IMR-90 (cell line): ENCODE measurements around the gene FNBP1. TPM values are rescaled to one million over a fixed set of nuclear protein-coding genes. Genes with fewer than 3 reads are reported as not detected.

Source experiments
- ATAC-seq: fragments of 200-7000 bp; cut with Tn5 transposase; 2 replicates; pipeline ENCODE4 v1.9.1; 2020; ENCODE audit warnings: low read depth, mild to moderate bottlenecking, moderate library complexity
- BruUV-seq: library from RNA; stranded (reverse); fragments of 400-500 nt; replicated peaks from 2 replicates; lab custom pipeline; 2021; lab: Mats Ljungman, UMichigan
- CTCF ChIA-PET: fragments of 300-600 bp; formaldehyde crosslinking; extraction: SDS; loops from one replicate; lab custom pipeline; 2021; ENCODE audit warnings: antibody characterized with exemption; lab: Yijun Ruan, JAX
- POLR2A ChIA-PET: fragments of 300-600 bp; sonication (Branson Sonifier 250); formaldehyde crosslinking; loops from one replicate; lab custom pipeline; 2022; ENCODE audit warnings: antibody characterized with exemption; ENCODE audit not compliant: unreplicated experiment; lab: Charles Lee
- DNase-seq: peaks from one replicate; pipeline ENCODE4 v3.0.0; 2013
- H2AFZ ChIP-seq: replicated peaks from 2 replicates; pipeline ENCODE3; 2013; ENCODE audit warnings: low read length, mild to moderate bottlenecking; ENCODE audit not compliant: poor library complexity
- H2AK5ac ChIP-seq: 2 replicates; pipeline ENCODE4 v1.6.1; 2013; ENCODE audit warnings: low read depth, low read length, inconsistent platforms
- H2AK9ac ChIP-seq: replicated peaks from 2 replicates; pipeline ENCODE3; 2013; ENCODE audit warnings: mild to moderate bottlenecking, low read depth, low read length, moderate library complexity; ENCODE audit not compliant: poor library complexity
- H2BK120ac ChIP-seq: 2 replicates; pipeline ENCODE4 v1.6.1; 2013; ENCODE audit warnings: low read depth, low read length, inconsistent platforms
- H2BK15ac ChIP-seq: 3 replicates; pipeline ENCODE4 v1.6.1; 2013; ENCODE audit warnings: low read depth, low read length, inconsistent platforms
- H2BK20ac ChIP-seq: 2 replicates; pipeline ENCODE4 v1.6.1; 2013; ENCODE audit warnings: low read depth, mild to moderate bottlenecking, inconsistent platforms, low read length, moderate library complexity
- H2BK5ac ChIP-seq: 2 replicates; pipeline ENCODE4 v1.6.1; 2013; ENCODE audit warnings: mild to moderate bottlenecking, low read depth, low read length, inconsistent platforms; ENCODE audit not compliant: poor library complexity, severe bottlenecking
- H3K14ac ChIP-seq: replicated peaks from 2 replicates; pipeline ENCODE4 v1.6.1; 2013; ENCODE audit warnings: low read depth, low read length, inconsistent platforms
- H3K18ac ChIP-seq: 2 replicates; pipeline ENCODE4 v1.6.1; 2013; ENCODE audit warnings: low read depth, low read length, control low read depth
- H3K23ac ChIP-seq: 2 replicates; pipeline ENCODE4 v1.6.1; 2013; ENCODE audit warnings: low read depth, low read length, inconsistent platforms
- H3K27ac ChIP-seq: 2 replicates; pipeline ENCODE4 v1.5.1; 2013; ENCODE audit warnings: mild to moderate bottlenecking, control low read depth, low read length; ENCODE audit not compliant: insufficient read depth
- H3K27me3 ChIP-seq: 2 replicates; pipeline ENCODE4 v1.6.1; 2013; ENCODE audit warnings: low read length; ENCODE audit not compliant: control insufficient read depth, insufficient read depth
- H3K36me3 ChIP-seq: 2 replicates; pipeline ENCODE4 v1.6.1; 2013; ENCODE audit warnings: low read length, mixed read lengths; ENCODE audit not compliant: control insufficient read depth, insufficient read depth
- H3K4ac ChIP-seq: 2 replicates; pipeline ENCODE4 v1.6.1; 2013; ENCODE audit warnings: low read depth, low read length, inconsistent platforms
- H3K4me1 ChIP-seq: 2 replicates; pipeline ENCODE4 v1.6.1; 2013; ENCODE audit warnings: low read length, mixed read lengths; ENCODE audit not compliant: control insufficient read depth, insufficient read depth
- H3K4me2 ChIP-seq: 2 replicates; pipeline ENCODE4 v1.6.1; 2013; ENCODE audit warnings: low read depth, mild to moderate bottlenecking, control low read depth, low read length, moderate library complexity
- H3K4me3 ChIP-seq: 2 replicates; pipeline ENCODE4 v1.5.1; 2013; ENCODE audit warnings: low read depth, mild to moderate bottlenecking, control low read depth, low read length, moderate library complexity; ENCODE audit not compliant: insufficient read depth
- H3K56ac ChIP-seq: 2 replicates; pipeline ENCODE4 v1.6.1; 2013; ENCODE audit warnings: low read length, inconsistent platforms; ENCODE audit not compliant: insufficient read depth; ENCODE audit errors: extremely low read depth
- H3K79me1 ChIP-seq, 2 experiments: 2 replicates each; pipeline ENCODE4 v1.6.1; 2013; ENCODE audit warnings: low read length in 2 of 2, inconsistent platforms in 1 of 2, low read depth in 1 of 2
- H3K9ac ChIP-seq: 2 replicates; pipeline ENCODE4 v1.6.1; 2013; ENCODE audit warnings: low read depth, low read length, control low read depth
- H3K9me1 ChIP-seq: 2 replicates; pipeline ENCODE4 v1.6.1; 2013; ENCODE audit warnings: low read length, inconsistent platforms; ENCODE audit not compliant: insufficient read depth
- H3K9me3 ChIP-seq: 2 replicates; pipeline ENCODE4 v1.6.1; 2013; ENCODE audit warnings: low read length; ENCODE audit not compliant: control insufficient read depth, insufficient read depth
- H4K20me1 ChIP-seq: 2 replicates; pipeline ENCODE4 v1.6.1; 2013; ENCODE audit warnings: low read length, inconsistent platforms; ENCODE audit not compliant: insufficient read depth
- H4K5ac ChIP-seq: 2 replicates; pipeline ENCODE4 v1.6.1; 2013; ENCODE audit warnings: mild to moderate bottlenecking, low read depth, low read length, control low read depth
- H4K8ac ChIP-seq, 2 experiments: 2 replicates each; pipeline ENCODE4 v1.6.1; 2013; ENCODE audit warnings: low read depth in 2 of 2, low read length in 2 of 2, control low read depth in 1 of 2, inconsistent platforms in 1 of 2
- H4K91ac ChIP-seq: 2 replicates; pipeline ENCODE4 v1.6.1; 2013; ENCODE audit warnings: low read depth, low read length, inconsistent platforms; ENCODE audit not compliant: insufficient read depth
- FOS ChIP-seq: fragments of 150-350 bp; IDR thresholded peaks from 2 replicates; pipeline ENCODE4 v1.6.1; 2016; ENCODE audit warnings: low read depth, low read length
- MAZ ChIP-seq: IDR thresholded peaks from 2 replicates; pipeline ENCODE4 v1.6.1; 2012; ENCODE audit warnings: low read depth, mild to moderate bottlenecking, low read length, improper control_type of control experiment, moderate library complexity, borderline replicate concordance
- MXI1 ChIP-seq: IDR thresholded peaks from 2 replicates; pipeline ENCODE4 v1.6.1; 2012; ENCODE audit warnings: low read depth, mild to moderate bottlenecking, low read length, moderate library complexity, borderline replicate concordance
- RAD21 ChIP-seq: IDR thresholded peaks from 2 replicates; pipeline ENCODE4 v1.6.1; 2012; ENCODE audit warnings: low read length, improper control_type of control experiment
- RCOR1 ChIP-seq: IDR thresholded peaks from 2 replicates; pipeline ENCODE4 v1.6.1; 2012; ENCODE audit warnings: mild to moderate bottlenecking, low read length, improper control_type of control experiment; ENCODE audit not compliant: insufficient replicate concordance
- USF2 ChIP-seq: fragments of 150-350 bp; IDR thresholded peaks from 2 replicates; pipeline ENCODE4 v1.6.1; 2017; ENCODE audit warnings: mild to moderate bottlenecking, antibody characterized with exemption, low read length, low read depth
- WGBS, 2 experiments: methylation state at CpG; one replicate each; pipeline versions ENCODE4 v1.1.5 to v1.1.7; 2013; ENCODE audit warnings: missing lambda C conversion rate in 2 of 2; ENCODE audit not compliant: insufficient read length in 1 of 2; ENCODE audit errors: extremely low coverage in 2 of 2; 5-methylcytosine and 5-hydroxymethylcytosine counted together
- dilution Hi-C: fragments of 300-500 bp; cut with HindIII; formaldehyde crosslinking; loops from one replicate; pipeline ENCODE4 v1.14.3; 2018; ENCODE audit warnings: low sequenced_read_pairs; ENCODE audit not compliant: unreplicated experiment
- in situ Hi-C: fragments of 300-500 bp; cut with MboI; formaldehyde crosslinking; loops from 3 replicates; pipeline ENCODE4 v1.14.3; 2019; ENCODE audit warnings: low sequenced_read_pairs, inconsistent platforms, mixed read lengths
- intact Hi-C: fragments of 100-400 bp; cut with micrococcal nuclease; formaldehyde crosslinking; loops from 2 replicates; pipeline ENCODE4 v1.10.0; 2022
- polyA plus RNA-seq, 3 experiments: library from polyadenylated mRNA; depleted of rRNA; stranded (reverse); fragments of >200 nt; gene quantifications; 2 replicates each; pipeline ENCODE4 v1.2.3, GENCODE V29; 2012; ENCODE audit warnings: low replicate concordance in 1 of 3
- total RNA-seq: library from RNA; depleted of rRNA; stranded (reverse); fragments of >200 nt; gene quantifications from 2 replicates; pipeline ENCODE4 v1.2.3, GENCODE V29; 2012

The FNBP1 gene
- total and polyA plus RNA-seq, 2 of the 4 experiments (the other 2 are of a cell fraction): 10.3 to 15.4 TPM

- Histone ChIP-seq H3K27me3 (no peaks in the 10 kb centered on the region), H2AK9ac (no peak overlapping the region), H2BK15ac (no peak overlapping the region), H3K9ac (no peak overlapping the region), H3K9me1 (0 out of 2 replicates have a peak, but pooled peaks cover 2% of the 10 kb centered on the region), H3K56ac (no peak overlapping the region), H3K23ac (no peak overlapping the region), H3K36me3 (no peaks in the 10 kb centered on the region), H4K5ac (no peak overlapping the region), H3K79me1 (peaks cover 16 to 39% of the 10 kb centered on the region in 2 experiments), H4K8ac (no peak overlapping the region), H4K91ac (no peak overlapping the region), H3K4ac (no peak overlapping the region), H3K14ac (no peak overlapping the region), H2AK5ac (no peak overlapping the region), H2BK5ac (no peak overlapping the region), H2BK20ac (no peak overlapping the region), H2AFZ (no peak overlapping the region), H3K18ac (no peak overlapping the region), H3K4me1 (no peaks in the 10 kb centered on the region), H3K9me3 (no peaks in the 10 kb centered on the region), H2BK120ac (no peak overlapping the region), H4K20me1 (no peaks in the 10 kb centered on the region), H3K27ac (no peak overlapping the region), H3K4me2 (no peak overlapping the region), H3K4me3 (no peak overlapping the region)
- ChIA-PET POLR2A (no interaction called here), CTCF (no interaction called here)
- ATAC-seq (no peak), DNase-seq (no peak)
- in situ Hi-C loops: loop anchor here (25.0 kb wide), 1 partner anchor 163 kb away; no protein-coding TSS in a partner anchor
- WGBS, 2 experiments: no CpG with 5 or more reads among the region's 3 CpGs
- dilution Hi-C loops: no loop called here
- intact Hi-C loops: no loop called here
- TF ChIP-seq FOS (no peak), MAZ (no peak), RAD21 (no peak), RCOR1 (no peak), MXI1 (no peak), USF2 (no peak)
- no TSS peak for BruUV-seq
These were observed 7.5 kb upstream of the FNBP1 start for GRCh38 chr9:130050462-130050861.
